Amniotic stem cell (primary cell): ENCODE results near the gene EPS8L1.
"Not testable (repeated sequence)": the region's sequence is repeated elsewhere in the genome, so short reads cannot be mapped to it uniquely, and the experiment has no call there.

ENCODE experiments used
- DNase-seq: peaks from one replicate; lab custom pipeline; 2025; lab: John Stamatoyannopoulos, UW

Gene EPS8L1

DNA sequence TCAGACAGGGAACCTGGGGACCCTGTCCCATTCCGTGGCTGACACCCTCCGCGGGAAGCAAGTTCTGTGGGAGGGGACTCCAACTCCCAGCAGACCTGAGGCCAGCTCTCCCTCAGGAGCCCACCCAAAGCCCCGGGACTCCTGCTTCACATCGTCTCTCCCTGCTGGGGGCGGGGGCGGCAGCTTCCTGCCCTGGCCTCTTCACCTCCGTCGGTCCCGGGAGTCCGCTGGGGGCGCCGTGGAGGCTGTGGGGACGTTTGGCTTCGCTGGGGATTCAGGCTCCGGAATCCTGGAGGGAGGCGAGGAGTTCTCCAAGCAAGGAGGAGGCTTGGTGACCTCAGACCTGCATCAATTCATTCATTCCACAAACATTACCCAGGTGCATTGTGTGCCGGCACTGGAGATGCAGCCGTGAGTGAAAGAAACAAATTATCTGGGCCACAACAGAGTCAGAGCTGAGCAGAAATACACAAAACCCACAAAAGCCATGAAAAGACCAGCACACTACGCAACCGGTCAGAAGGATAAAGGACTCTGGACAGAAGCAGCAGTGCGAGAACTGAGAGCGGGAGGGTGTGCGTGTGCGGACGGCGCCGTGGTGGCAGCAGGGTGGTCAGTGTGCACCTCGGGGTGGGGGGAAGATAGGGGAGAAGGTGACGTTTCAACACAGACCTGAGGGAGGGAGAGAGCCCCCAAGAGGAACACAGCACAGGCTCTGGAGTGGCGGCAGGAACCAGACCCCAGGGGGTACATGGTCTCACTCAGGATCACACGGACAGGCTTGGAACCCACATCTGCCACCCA lies 19.0 kb downstream of the EPS8L1 start:
- DNase-seq: no peak

DNA sequence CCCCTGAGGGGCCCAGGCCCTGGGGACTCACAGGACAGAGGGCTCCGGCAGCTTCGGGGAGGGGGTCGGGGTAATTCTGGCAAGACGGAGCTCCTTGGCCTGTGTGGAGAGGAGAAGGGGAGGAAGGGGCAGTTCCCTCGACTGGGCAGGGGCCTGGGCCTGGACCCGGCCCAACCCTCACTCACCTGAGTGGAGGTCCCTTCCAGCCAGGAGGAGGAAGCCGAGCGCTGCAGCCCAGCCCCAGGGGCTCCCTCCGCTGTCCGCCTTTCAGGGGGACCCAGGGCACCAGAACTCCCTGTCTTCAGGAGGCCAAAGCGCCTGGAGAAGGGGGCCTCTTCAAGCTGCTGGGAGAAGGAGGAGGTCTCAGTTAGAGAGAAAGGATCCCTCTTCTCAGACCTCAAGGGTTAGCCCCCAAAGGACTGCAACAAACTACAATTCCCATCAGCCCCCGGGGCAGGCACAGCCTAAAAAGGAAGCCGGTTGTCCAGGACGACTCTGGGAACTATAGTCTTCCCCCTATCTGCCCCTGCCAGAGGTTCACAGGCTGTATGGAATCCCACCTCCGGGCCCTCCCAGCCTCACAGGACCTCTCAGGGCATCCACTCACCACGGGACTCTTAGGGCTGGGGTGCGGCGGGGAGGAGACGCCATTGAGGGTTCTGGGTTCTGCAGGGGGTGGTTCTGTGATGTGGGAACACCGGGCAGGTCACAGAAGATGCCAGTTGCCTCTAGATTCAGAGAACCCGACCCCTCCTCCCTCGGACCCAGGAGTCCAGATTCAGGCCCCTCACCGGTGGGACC lies 19.8 kb downstream of the EPS8L1 start:
- no peak for DNase-seq

DNA sequence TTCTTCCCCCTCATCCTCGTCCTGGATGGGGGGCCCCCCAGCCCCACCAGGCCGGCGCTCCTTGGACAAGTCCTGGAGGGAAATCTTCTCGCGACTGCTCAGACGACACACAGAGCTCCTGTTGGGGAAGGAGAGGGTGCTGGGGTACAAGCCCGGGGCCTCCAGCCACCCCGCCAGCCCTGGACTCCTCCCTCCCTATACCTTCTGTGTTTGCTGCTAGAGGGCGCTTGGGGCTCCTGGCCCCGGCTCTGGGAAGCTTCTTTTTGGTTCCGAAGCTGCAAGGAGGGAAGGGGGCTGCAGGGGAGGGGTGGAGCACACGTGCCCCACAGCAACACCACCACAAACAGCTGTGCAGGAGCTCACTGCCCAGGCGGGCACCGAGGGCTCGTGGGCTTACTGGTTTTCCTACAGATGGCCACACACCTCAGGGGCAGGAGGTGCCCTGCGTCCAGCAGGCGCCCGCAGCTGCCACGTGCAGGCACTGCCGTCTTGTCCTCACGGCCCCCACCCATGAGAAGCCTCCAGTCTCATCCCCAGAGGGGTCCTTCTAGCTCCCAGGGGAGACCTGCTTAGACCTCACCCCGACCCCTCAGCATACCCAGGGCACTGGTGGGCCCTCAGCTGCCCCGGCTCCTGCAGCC lies 20.5 kb downstream of the EPS8L1 start:
- DNase-seq: no peak

DNA sequence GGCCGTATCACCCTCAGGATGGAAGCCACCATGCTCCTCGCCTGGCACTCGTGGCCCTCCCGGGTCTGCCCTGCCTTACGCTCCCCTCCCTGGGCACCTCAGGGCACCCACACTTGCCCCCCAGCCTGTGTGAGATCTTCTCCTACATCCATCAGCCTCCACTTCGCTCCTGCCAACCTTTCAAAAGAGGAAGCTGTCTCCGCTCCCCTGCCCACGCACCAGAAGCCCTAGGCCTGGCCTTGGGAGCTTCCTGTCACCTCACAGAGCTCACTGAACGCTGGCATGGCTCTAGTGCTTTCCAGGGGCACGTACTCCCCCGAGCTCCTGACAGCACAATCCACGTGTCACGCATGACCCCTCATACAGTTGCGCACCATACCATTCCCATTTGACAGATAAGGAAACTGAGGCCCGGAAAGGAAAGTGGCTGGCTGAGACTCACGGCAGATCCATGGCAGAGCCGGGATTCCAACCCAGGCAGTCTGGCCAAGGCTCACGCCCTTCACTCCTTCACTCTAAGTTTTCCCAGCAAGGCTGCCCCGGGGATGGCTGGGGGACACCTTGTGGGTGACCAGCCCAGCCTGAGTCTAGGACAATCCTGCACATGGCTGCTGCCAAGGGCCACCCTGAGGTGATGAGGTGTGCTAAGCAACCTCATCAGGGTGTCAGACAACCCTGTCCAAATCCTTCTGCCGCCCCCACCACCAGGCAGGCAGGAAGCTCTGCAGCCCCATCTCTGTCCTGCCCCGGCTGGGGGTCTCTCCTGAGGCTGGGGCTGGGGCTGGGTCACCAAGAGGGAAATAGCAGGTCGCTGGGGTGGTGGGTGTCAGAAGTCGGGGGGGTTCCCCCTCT lies 22.4 kb downstream of the EPS8L1 start:
- no peak for DNase-seq

DNA sequence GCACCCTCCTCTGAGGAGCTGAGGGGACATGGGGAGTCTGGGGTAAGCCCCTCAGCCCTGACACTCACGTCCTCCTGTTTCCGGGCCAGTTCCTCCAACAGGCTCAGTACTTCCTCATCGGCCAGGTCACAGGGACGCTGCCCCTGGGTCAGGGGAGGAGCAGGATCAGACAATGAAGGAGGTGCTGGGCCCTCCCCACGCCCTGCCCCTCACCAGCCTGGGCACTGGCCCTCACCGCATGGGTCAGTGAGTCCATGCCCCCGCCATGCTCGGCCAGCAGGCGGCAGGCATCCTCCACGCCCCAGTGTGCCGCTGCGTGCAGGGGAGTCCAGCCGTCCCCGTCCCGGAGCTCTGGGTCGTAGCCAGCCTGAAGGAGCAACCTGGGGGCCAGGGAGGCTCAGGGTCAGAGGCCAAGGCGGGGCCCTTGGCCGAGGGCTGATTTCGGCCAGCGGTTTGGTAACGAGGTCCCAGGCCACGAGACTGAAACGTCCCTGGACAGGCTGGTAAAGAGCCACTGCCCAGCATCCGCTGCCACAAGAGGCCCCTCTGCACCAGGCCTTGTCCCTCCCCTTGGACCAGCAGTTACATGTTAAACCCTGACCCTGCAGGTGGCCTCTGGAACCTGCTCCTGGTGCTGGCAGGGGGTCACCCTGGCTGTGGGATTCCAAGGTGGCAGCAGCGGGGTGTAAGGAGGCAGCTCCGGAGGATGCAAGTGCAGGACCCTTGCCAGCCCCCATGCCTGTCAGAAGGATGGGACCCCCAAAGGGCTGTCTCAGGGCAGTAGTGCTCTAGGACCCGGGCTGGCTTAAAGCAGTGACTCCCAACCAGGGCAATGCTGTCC lies 23.3 kb downstream of the EPS8L1 start:
- DNase-seq: no peak

DNA sequence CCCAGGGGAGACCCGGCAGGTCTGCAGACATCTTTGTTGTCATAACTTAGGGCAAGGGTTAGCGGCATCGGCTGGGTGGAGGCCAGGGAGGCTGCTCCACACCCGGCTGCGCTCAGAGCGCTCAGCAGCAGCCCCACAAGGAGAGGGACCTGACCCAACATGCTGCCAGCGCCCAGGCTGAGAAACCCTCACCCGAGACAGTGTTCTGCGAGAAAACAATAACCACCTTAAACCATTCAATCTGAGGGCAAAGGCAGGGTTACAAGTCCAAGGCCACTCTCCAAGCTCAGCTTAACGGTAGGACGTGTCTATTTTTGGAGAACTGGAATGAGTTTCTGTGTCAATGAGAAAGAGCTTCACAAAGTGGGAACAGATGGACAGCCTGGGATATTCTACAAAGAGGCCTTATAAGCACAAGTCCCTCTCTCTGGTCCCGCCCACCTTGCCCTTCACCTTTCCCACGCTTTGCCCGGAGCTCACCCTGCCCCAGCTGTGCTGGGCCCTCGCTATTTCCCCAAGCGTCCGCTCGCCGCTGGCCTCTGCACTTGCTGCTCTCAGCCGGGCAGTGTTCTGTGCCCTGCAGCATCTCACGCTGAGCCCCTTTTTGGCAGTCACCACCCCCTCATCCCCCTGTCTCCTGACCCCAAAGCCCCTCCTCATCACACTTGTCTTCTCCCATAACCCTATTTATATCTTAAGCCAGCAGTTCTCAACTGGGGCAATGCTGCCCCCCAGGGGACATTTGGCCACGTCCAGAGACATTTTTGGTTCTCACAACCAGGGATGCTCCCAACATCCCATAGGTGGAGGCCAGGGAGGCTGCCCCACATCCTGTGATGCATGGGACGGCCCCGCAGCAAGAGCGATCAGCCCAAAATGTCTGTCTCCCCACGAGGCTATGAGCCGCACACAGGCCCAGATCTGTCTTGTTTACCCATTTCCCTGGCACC lies 24.2 kb downstream of the EPS8L1 start:
- no peak for DNase-seq

DNA sequence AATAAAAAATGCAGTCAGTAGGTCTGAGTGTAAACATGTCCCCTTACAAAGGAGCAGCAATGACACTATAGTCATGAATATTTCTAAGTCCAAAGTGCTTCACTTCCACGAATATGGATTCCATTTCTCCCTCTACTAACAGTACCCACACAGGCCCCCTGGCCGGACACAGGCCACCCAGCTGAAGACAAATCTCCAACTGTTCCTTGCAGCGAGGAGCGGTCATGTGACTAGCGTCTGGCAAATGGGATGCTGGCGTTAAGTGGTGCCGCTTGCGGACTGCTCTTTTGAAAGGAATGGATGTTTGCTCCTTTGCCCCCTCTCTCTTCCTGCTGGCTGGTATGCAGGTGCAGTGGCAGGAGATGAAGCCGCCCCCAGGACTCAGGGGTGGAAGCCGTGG lies 25.6 kb downstream of the EPS8L1 start:
- no peak for DNase-seq

DNA sequence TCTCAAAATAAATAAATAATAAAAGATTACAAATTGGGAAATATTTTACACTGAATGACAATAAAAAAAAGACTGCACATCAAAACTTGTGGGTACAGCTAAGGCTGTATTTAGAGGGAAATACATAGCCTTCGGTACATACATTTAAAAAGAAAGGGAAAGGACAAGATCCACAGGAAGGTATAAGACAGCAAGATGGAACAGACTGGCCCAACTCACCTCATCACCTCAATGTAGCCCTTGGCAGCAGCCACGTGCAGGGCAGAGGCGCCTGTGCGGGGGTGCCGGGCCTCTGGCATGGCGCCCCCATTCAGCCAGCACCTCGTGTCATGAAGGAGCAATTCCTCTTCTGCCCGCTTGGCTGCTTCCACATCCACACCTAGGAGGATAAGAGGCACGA lies 27.5 kb downstream of the EPS8L1 start:
- no peak for DNase-seq

DNA sequence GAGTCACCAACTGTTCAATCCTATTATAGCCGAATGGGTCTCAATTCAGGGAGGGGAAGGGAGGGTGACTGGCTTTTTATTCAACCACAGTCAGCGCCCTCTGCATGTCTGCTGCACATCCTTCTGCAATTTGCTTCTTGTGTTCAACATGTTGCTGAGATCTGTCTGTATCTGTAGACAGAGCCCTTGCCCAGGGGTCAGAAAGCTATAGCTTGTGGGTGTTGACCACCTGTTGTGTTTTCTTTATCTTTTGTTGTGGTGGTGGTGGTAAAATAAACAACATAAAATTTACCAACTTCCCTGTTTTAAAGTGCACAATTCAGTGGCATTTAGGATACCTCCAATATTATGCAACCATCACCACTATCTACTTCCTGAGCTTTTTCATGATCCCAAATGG lies 29.6 kb downstream of the EPS8L1 start:
- no peak for DNase-seq

DNA sequence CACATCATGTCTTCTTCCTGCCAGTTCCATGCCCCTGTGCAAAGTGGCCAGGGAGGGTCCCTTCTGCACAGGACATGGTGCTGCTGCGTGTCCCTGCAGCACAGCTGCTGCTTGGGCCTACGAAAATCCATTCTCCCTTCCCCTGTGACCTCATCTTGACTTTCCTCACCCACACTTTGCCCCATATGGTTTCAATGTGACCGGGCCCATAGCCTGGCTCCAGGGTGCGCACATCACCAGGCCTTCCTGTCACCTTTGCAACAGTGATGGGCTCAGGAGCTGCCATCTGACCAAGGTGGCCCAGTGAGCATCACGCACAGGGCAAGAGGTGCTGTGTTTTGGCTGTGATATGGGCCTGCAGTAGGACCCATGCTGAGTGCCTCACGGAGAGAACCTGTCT lies 30.9 kb downstream of the EPS8L1 start:
- DNase-seq: no peak

DNA sequence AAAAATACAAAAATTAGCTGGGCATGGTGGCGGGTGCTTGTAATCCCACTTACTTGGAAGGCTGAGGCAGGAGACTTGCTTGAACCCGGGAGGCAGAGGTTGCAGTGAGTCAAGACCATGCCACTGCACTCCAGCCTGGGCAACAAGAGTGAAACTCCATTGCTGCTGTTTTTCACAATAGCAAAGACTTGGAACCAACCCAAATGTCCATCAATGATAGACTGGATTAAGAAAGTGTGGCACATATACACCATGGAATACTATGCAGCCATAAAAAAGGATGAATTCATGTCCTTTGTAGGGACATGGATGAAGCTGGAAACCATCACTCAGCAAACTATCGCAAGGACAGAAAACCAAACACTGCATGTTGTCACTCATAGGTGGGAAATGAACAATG lies 31.6 kb downstream of the EPS8L1 start:
- not testable (repeated sequence) for DNase-seq

DNA sequence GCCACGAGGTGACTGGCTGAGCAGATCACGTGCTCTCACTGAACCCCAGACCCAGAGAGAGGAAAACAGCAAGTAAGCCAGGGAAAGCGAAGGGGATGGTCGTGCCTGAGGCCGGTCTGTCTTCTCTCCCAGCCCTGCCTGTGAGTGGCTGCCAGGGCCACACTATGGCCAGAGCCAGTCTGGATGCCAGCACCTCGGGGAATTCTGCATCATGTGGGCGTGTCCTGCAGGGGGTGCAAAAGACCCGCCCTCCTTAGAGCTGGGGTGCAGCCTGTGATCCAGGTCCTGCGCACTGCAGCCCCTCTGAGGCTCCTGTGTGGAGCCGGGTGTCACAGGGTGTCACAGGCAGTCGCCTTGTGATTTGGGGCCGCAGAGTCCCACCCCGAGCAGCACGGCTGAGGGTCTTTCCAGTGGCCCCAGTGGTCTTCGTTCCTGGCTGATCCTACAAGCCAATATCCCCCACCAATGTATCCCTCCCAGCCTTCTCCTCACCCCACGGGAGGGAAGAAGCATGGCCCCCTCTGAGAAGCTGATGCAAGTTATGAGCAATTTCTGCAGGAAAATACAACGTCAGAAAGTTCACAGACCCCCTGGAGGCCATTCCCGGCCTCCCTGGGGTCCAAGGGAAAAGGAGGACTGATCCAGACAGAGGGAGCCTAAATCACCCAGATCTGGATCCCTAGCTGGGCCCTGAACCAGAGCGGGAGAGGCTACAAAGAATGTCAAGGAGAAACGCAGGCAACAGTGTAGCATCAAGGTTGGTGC lies 34.0 kb downstream of the EPS8L1 start:
- DNase-seq: no peak

DNA sequence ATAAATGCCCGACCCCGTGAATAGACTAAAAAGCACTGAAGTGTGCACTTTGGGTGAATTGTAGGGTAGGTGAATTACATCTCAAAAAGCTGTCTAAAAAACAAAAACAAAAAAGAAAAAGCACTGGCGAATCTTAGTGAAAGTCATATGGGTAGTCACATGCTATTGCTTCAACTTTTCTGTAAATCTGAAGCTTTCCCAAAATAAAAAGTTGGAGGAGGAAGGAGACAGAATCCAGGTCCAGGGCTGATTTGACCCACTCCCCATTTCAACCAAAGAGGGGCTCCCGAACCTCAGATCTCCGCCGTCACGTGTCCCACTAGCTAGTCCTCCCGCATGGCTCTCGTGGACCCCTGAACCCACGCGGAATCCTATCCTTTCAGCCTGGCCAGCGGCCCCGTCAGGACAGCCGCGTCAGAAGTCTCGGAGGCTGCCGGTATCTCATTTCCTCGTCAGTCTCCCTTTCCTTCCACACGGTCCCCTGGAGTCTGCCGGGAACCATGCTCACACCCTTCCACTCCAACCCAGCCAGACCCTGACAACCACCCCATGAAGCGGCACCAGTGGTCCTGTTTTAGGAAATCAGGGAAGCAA lies 35.7 kb downstream of the EPS8L1 start:
- DNase-seq: no peak

DNA sequence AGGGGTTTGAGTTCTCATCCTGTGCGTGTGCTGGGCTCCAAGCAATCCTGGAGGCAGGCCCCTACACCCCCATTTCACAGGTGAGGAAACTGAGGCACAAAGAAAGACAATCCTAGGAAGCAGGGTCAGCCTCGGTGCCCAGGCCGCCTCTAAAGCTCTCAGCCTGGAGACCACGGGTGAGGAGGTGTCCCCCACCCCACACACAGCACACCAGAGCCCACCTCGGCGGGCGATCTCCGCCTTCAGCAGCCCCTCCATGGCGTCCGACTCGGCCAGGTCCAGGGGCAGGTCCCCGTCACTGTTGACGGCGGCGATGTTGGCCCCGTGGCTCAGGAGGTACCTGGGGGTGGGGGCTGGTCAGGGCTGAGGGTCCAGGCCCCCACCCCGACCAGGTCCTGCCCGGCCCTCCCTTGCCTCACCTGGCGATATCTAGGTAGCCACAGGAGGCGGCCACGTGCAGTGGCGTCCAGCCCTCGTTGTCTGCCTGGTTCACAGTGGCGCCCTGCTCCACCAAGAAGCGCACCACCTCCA lies 36.6 kb downstream of the EPS8L1 start:
- DNase-seq: no peak

DNA sequence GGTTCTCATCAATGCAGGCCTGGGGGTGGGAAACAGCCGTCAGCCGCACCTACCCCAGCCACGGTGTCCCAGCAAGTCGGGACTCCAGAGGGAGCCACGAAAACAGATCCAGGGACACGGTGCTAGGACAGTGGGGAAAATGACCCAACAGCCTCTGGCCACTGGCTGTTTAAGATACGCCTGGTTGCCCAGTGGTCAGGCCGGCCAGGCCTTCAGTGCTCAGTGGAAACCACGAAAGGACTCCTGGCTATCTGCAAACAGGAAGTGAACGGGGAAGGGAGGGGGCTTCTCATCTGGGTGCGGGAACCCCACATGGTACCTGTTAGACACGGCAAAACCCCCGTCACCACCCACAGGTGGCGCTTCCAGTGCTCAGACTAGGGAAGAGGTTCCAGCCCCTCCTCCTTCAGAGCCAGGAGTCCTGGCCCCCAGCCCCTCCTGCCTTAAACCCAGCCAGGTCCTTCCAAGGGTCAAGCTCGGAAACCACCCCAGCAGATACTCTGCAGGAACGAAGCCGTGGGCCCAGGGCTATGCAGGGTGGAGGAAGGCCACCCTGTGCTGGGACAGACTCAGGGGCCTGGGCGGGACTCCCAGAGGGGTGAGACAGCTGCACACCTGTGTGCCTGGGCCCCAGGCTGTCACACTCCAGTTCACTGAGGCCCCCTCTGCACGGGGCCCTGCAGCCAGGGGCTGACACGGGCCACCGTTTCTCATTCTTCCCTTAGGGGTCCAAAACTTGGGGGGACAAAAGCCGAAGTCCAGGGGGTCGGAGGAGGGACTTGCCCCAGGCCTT lies 37.3 kb downstream of the EPS8L1 start:
- DNase-seq: no peak

DNA sequence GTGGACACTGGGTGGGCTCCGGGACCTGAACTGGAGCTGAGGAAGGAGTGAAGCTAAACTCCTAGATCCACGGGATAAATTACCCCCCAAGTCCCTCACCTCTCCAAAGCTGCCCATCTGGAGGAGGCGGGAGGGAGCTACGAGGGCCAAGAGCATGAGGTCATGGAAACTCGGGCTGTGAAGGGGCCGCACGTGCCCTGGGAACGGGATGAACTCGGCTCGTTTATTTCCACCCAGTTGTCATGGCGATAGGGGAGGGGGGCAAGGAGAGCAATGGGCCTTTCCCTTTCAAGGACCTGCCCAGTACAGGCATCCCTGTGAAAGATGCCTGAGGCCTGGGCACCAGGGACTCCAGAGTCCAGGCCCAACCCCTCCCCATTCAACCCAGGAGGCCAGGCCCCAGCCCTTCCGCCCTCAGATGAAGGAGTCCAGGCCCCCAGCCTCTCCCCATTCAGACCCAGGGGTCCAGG lies 37.9 kb downstream of the EPS8L1 start:
- peak; percentile 23 for DNase-seq

DNA sequence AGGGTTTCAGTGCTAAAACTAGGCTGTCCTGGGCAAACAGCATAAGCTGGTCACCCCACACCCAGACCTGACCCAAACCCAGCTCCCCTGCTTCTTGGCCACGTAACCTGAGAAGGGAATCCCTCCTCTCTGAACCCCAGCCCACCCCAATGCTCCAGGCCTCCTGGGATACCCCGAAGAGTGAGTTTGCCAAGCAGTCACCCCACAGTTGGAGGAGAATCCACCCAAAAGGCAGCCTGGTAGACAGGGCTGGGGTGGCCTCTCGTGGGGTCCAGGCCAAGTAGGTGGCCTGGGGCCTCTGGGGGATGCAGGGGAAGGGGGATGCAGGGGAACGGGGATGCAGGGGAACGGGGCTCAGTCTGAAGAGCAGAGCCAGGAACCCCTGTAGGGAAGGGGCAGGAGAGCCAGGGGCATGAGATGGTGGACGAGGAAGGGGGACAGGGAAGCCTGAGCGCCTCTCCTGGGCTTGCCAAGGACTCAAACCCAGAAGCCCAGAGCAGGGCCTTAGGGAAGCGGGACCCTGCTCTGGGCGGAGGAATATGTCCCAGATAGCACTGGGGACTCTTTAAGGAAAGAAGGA lies 39.0 kb downstream of the EPS8L1 start:
- DNase-seq: no peak
